ENCODE data around the gene G3BP2.

The G3BP2 gene

DNA sequence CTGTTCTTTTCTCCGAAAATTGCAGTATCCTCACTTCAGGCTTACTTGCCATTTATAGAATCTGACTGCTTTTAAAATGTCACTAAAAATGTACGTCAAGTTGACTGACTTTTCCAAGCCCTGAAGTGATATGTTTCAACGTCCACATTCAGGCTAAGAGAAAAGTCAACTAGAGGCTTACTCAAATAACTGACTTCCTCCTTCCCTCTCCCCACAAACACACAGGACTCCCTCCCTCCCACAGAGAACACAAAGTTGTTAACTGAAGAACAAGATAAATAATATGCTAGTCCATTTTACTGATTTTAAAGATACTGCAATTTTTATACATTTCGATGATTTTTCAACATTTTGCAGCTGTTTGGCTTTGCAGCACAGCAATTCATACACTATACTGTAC, 29.1 kb downstream of the G3BP2 start:
- DNase-seq (ENCODE audit: low spot score) (no peak), ATAC-seq (ENCODE audit: low read depth) (no peak)
- Histone ChIP-seq H3K27me3 (ENCODE audit: insufficient read depth, poor library complexity, severe bottlenecking) (no peaks in the 10 kb centered on the region), H3K9me3 (ENCODE audit: severe bottlenecking) (no peaks in the 10 kb centered on the region), H3K4me1 (ENCODE audit: insufficient read depth, poor library complexity, severe bottlenecking) (no peaks in the 10 kb centered on the region), H3K4me3 (ENCODE audit: severe bottlenecking) (no peak overlapping the region), H3K36me3 (ENCODE audit: low read depth) (peaks cover 68% of the 10 kb centered on the region), H3K27ac (ENCODE audit: poor library complexity, severe bottlenecking) (no peak overlapping the region)
- TF ChIP-seq CTCF (IDR thresholded peaks at IDR 0.05; ENCODE audit: poor library complexity, severe bottlenecking), result no peak

DNA sequence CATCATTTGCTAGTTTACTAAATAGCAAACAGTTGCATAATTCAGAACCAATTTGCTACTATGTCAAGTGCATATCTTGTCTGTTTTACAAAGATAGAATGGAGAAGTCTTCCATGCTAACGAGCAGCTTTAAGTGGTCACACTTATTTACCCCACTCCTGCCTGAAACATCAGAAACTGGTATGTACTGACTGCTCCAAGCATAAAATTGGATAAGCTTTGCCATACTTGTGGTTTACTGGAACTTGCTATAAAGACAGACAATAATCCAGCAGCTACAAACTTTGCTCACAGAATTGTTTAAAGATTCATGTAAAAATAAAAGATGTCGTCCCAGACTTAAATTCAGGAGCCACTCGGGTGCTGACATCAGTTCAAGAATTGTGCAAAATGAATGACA, 29.6 kb downstream of the G3BP2 start:
- TF ChIP-seq CTCF (IDR thresholded peaks at IDR 0.05; ENCODE audit: poor library complexity, severe bottlenecking), result no peak
- Histone ChIP-seq H3K4me3 (ENCODE audit: severe bottlenecking) (no peak overlapping the region), H3K27ac (ENCODE audit: poor library complexity, severe bottlenecking) (no peak overlapping the region), H3K27me3 (ENCODE audit: insufficient read depth, poor library complexity, severe bottlenecking) (no peaks in the 10 kb centered on the region), H3K9me3 (ENCODE audit: severe bottlenecking) (no peaks in the 10 kb centered on the region), H3K4me1 (ENCODE audit: insufficient read depth, poor library complexity, severe bottlenecking) (no peaks in the 10 kb centered on the region), H3K36me3 (ENCODE audit: low read depth) (peaks cover 64% of the 10 kb centered on the region)
- DNase-seq (ENCODE audit: low spot score), result no peak
- no peak for ATAC-seq (ENCODE audit: low read depth)

DNA sequence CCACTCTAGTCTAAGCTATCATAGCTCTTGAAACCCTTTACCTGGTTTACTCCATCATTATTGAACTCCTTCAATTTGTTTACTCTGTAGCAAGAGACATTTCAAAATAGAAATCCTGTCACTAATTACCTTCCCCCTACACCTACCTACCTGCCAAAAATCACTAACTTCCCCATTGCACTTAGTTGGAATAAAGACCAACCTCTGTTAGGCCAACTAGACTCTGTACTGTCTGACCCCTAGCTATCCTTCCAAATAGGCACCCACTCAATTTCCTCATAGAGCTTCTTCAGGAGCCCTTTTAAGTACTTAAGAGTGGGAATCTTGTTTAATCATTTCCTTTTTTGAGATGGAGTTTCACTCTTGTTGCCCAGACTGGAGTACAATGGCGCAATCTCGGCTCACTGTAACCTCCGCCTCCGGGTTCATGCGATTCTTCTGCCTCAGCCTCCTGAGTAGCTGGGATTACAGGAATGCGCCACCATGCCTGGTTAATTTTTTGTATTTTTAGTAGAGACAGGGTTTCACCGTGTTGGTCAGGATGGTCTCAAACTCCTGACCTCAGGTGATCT, 34.0 kb downstream of the G3BP2 start:
- ATAC-seq (ENCODE audit: low read depth) (peak; percentile 32; the same call in 2 of the 3 replicates), DNase-seq (ENCODE audit: low spot score) (no peak)
- no peaks in the 10 kb centered on the region for H3K9me3 ChIP-seq (ENCODE audit: severe bottlenecking)
- TF ChIP-seq CTCF (IDR thresholded peaks at IDR 0.05; ENCODE audit: poor library complexity, severe bottlenecking), result no peak
- H3K4me3 ChIP-seq (ENCODE audit: severe bottlenecking), result no peak overlapping the region
- H3K4me1 ChIP-seq (ENCODE audit: insufficient read depth, poor library complexity, severe bottlenecking), result no peaks in the 10 kb centered on the region
- H3K27me3 ChIP-seq (ENCODE audit: insufficient read depth, poor library complexity, severe bottlenecking), result no peaks in the 10 kb centered on the region
- peaks cover 19% of the 10 kb centered on the region for H3K36me3 ChIP-seq (ENCODE audit: low read depth)
- no peak overlapping the region for H3K27ac ChIP-seq (ENCODE audit: poor library complexity, severe bottlenecking)

GRCh38 chr4:75637827-75638226, 35.4 kb downstream of the G3BP2 start:
- DNase-seq (ENCODE audit: low spot score) (no peak), ATAC-seq (ENCODE audit: low read depth) (0 out of 3 replicates have a peak, but pooled peaks have one; percentile 14)
- no peaks in the 10 kb centered on the region for H3K27me3 ChIP-seq (ENCODE audit: insufficient read depth, poor library complexity, severe bottlenecking)
- peaks cover 13% of the 10 kb centered on the region for H3K36me3 ChIP-seq (ENCODE audit: low read depth)
- no peaks in the 10 kb centered on the region for H3K9me3 ChIP-seq (ENCODE audit: severe bottlenecking)
- no peak overlapping the region for H3K4me3 ChIP-seq (ENCODE audit: severe bottlenecking)
- no peak for TF ChIP-seq CTCF (IDR thresholded peaks at IDR 0.05; ENCODE audit: poor library complexity, severe bottlenecking)
- no peak overlapping the region for H3K27ac ChIP-seq (ENCODE audit: poor library complexity, severe bottlenecking)
- H3K4me1 ChIP-seq (ENCODE audit: insufficient read depth, poor library complexity, severe bottlenecking), result no peaks in the 10 kb centered on the region

DNA sequence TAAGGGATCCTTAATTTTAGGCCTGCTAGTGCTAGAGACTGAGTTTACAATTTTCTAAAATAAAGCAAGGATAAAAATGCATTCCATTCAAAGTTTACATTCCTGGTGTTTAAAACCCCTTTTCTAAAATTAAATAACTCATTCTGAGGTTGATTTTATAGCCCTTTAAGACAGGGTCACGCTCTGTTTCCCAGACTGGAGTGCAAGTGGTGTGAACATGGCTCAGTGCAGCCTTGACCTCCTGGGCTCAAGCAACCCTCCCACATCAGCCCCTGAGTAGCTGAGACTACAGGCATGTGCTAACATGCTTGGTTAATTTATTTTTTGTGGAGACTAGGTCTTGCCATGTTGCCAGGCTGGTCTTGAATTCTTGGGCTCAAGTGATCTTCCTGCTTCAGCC, 36.0 kb downstream of the G3BP2 start:
- no peak for TF ChIP-seq CTCF (IDR thresholded peaks at IDR 0.05; ENCODE audit: poor library complexity, severe bottlenecking)
- Histone ChIP-seq H3K4me3 (ENCODE audit: severe bottlenecking) (no peak overlapping the region), H3K27ac (ENCODE audit: poor library complexity, severe bottlenecking) (no peak overlapping the region), H3K4me1 (ENCODE audit: insufficient read depth, poor library complexity, severe bottlenecking) (no peaks in the 10 kb centered on the region), H3K9me3 (ENCODE audit: severe bottlenecking) (no peaks in the 10 kb centered on the region), H3K36me3 (ENCODE audit: low read depth) (peaks cover 6% of the 10 kb centered on the region), H3K27me3 (ENCODE audit: insufficient read depth, poor library complexity, severe bottlenecking) (no peaks in the 10 kb centered on the region)
- peak; percentile 32; the same call in 2 of the 3 replicates for ATAC-seq (ENCODE audit: low read depth)
- no peak for DNase-seq (ENCODE audit: low spot score)

Measured in RWPE2 (cell line).